K562 (cell line): ENCODE results near the gene MTA2. TPM values are rescaled to one million over a fixed set of nuclear protein-coding genes. Genes with fewer than 3 reads are reported as not detected.
A peak's percentile ranks its signal among the peaks of the same experiment; 100 is the strongest.

Source experiments
- ATF7 ChIP-seq: fragments of 450-650 bp; IDR thresholded peaks from 2 replicates; pipeline ENCODE4 v1.7.1; 2014; ENCODE audit warnings: mild to moderate bottlenecking, moderate library complexity
- CCNT2 ChIP-seq: IDR thresholded peaks from 2 replicates; pipeline ENCODE4 v1.6.1; 2011; ENCODE audit warnings: borderline replicate concordance, low read depth, mild to moderate bottlenecking, moderate library complexity, mixed read lengths, low read length; ENCODE audit not compliant: insufficient read length; ENCODE audit errors: extremely low read depth
- EWSR1 ChIP-seq: fragments of 450-650 bp; IDR thresholded peaks from 2 replicates; pipeline ENCODE4 v1.6.1; 2018; ENCODE audit warnings: borderline replicate concordance, mild to moderate bottlenecking, low read depth, moderate library complexity; ENCODE audit not compliant: partially characterized antibody
- RFX1 ChIP-seq: fragments of 450-650 bp; IDR thresholded peaks from 2 replicates; pipeline ENCODE4 v1.6.1; 2016; ENCODE audit warnings: mild to moderate bottlenecking, moderate library complexity
- RNF219 ChIP-seq: fragments of 250-450 bp; sonication (Bioruptor Pico); IDR thresholded peaks from 2 replicates; pipeline ENCODE4 v1.5.0; 2022; ENCODE audit warnings: mild to moderate bottlenecking
- ZBTB33 ChIP-seq: sonication (generic); formaldehyde crosslinking; IDR thresholded peaks from 2 replicates; pipeline ENCODE4 v1.8.1; 2023; ENCODE audit warnings: mild to moderate bottlenecking, missing genetic modification reagents
- ZNF395 ChIP-seq: fragments of 200-800 bp; sonication (Bioruptor generic); IDR thresholded peaks from 2 replicates; pipeline ENCODE4 v1.6.1; 2017; ENCODE audit warnings: missing genetic modification characterization, missing compliant biosample characterization
- polyA plus RNA-seq, 8 experiments: library from polyadenylated mRNA; depleted of rRNA in 4 of 8; stranded (reverse) in 5 of 8; unstranded in 3 of 8; fragments of >200 nt; fragmentation: Nextera tagmentation in 2 of 8; fragmentation: Illumina TruSeq in 1 of 8; extraction: Ambion mirVana in 2 of 8; extraction: Trizol in 1 of 8; gene quantifications; 2 replicates each; pipeline versions ENCODE4 v1.2.1 to v1.2.3, GENCODE V29; 2011 to 2014; ENCODE audit warnings: inconsistent platforms in 1 of 8, missing spikeins in 1 of 8
- total RNA-seq, 7 experiments: library from RNA; depleted of rRNA in 6 of 7; stranded (reverse); fragments of >200 nt in 6 of 7; fragmentation: Illumina TruSeq in 2 of 7; extraction: Trizol in 2 of 7; gene quantifications; 2 replicates each; pipeline versions ENCODE4 v1.2.1 to v1.2.3, GENCODE V29; 2011 to 2021; ENCODE audit warnings: low replicate concordance in 1 of 7
- TF ChIP-seq, protein P1 (sequence below): fragments of 200-800 bp; sonication (Bioruptor generic); IDR thresholded peaks from 2 replicates; pipeline ENCODE4 v1.6.1; 2017; ENCODE audit warnings: missing genetic modification characterization, missing compliant biosample characterization
- TF ChIP-seq, protein P2 (sequence below), 2 experiments: fragments of 450-650 bp; IDR thresholded peaks; 2 replicates each; pipeline ENCODE4 v1.6.1; 2016; ENCODE audit warnings: mild to moderate bottlenecking in 2 of 2, borderline replicate concordance in 1 of 2, low read depth in 1 of 2, moderate library complexity in 1 of 2

Gene MTA2
- total and polyA plus RNA-seq, 9 of the 15 experiments (the other 6 are each of a cell fraction or from before 2014, with no cell fraction given): 6.2 to 220 (median 172) TPM

GRCh38 chr11:62573592-62574362 lies 27.9 kb downstream of the MTA2 start, which contains the start of gene EEF1G (continued):
- peak; percentile 67; the same call in 1 of the 2 replicates for TF ChIP-seq ZBTB33
- TF ChIP-seq, protein P1, sequence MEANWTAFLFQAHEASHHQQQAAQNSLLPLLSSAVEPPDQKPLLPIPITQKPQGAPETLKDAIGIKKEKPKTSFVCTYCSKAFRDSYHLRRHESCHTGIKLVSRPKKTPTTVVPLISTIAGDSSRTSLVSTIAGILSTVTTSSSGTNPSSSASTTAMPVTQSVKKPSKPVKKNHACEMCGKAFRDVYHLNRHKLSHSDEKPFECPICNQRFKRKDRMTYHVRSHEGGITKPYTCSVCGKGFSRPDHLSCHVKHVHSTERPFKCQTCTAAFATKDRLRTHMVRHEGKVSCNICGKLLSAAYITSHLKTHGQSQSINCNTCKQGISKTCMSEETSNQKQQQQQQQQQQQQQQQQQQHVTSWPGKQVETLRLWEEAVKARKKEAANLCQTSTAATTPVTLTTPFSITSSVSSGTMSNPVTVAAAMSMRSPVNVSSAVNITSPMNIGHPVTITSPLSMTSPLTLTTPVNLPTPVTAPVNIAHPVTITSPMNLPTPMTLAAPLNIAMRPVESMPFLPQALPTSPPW: peak; percentile 89
- TF ChIP-seq, protein P2, sequence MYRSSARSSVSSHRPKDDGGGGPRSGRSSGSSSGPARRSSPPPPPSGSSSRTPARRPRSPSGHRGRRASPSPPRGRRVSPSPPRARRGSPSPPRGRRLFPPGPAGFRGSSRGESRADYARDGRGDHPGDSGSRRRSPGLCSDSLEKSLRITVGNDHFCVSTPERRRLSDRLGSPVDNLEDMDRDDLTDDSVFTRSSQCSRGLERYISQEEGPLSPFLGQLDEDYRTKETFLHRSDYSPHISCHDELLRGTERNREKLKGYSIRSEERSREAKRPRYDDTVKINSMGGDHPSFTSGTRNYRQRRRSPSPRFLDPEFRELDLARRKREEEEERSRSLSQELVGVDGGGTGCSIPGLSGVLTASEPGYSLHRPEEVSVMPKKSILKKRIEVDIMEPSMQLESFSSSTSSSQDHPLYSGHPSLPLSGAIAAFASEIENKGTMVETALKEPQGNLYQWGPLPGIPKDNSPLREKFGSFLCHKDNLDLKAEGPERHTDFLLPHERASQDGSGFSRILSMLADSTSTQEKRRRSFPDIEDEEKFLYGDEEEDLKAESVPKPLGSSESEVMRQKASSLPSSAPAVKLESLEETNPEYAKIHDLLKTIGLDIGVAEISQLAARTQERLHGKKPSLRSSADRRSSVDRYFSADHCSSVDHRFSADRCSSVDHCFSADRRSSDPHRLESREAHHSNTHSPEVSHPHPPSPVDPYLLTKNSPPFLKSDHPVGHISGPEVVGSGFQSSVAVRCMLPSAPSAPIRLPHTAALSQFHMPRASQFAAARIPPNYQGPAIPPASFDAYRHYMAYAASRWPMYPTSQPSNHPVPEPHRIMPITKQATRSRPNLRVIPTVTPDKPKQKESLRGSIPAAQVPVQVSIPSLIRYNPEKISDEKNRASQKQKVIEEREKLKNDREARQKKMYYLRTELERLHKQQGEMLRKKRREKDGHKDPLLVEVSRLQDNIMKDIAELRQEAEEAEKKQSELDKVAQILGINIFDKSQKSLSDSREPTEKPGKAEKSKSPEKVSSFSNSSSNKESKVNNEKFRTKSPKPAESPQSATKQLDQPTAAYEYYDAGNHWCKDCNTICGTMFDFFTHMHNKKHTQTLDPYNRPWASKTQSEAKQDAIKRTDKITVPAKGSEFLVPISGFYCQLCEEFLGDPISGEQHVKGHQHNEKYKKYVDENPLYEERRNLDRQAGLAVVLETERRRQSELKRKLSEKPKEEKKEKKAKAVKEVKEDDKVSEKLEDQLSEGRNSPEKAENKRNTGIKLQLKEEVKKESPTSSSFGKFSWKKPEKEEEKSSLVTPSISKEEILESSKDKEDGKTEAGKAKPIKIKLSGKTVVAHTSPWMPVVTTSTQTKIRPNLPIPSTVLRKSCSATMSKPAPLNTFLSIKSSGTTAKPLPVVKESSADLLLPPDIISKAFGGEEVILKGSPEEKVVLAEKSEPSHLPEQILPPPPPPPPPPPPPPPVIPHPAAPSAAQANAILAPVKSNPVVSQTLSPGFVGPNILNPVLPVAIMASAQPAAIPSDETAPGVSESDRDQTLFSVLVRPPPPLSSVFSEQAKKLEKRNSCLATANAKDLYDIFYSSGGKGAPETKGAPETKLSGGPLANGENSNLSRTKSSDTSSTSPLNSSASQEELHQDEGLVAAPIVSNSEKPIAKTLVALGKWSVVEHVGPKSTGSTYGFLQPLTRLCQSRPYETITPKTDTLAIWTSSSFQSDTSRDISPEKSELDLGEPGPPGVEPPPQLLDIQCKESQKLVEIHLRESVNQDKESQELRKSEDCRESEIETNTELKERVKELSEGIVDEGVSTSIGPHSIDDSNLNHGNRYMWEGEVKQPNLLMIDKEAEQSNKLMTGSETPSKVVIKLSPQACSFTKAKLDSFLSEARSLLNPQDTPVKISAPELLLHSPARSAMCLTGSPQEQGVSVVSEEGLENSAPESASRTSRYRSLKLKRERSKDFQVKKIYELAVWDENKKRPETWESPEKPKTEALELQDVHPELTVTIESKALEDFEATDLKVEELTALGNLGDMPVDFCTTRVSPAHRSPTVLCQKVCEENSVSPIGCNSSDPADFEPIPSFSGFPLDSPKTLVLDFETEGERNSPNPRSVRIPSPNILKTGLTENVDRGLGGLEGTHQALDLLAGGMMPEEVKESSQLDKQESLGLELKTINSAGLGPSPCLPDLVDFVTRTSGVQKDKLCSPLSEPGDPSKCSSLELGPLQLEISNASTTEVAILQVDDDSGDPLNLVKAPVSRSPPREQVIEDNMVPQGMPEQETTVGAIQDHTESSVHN (IDR thresholded peaks at IDR 0.05; ENCODE audit: borderline replicate concordance in 1 of 2, low read depth in 1 of 2): peak in 1 of 2 experiments; percentile 83; a peak in 2 of 4 replicates
- 0 out of 2 replicates have a peak, but pooled peaks have one; percentile 31 for TF ChIP-seq RNF219 (CRISPR knock-in tag)
- peak; percentile 77 for TF ChIP-seq RFX1
- peak; percentile 76; the same call in 1 of the 2 replicates for TF ChIP-seq ATF7
- TF ChIP-seq CCNT2: peak; percentile 47
- TF ChIP-seq EWSR1: no peak
- no peak for TF ChIP-seq ZNF395 (CRISPR knock-in tag)
